ENCODE measurements around the gene PRKD1. TPM values are rescaled to one million over a fixed set of nuclear protein-coding genes. Genes with fewer than 3 reads are reported as not detected.
"Not testable (repeated sequence)": the region's sequence is repeated elsewhere in the genome, so short reads cannot be mapped to it uniquely, and the experiment has no call there.

Gene PRKD1
- total RNA-seq, 2 experiments from 2014 or later: not detected

- ChIA-PET POLR2A (no interaction called here), CTCF (no interaction called here)
Measured at GRCh38 chr14:29749829-29750228, 177.8 kb downstream of the PRKD1 start.

GRCh38 chr14:29749327-29749726 is 178.3 kb downstream of the PRKD1 start:
- CTCF ChIA-PET: no interaction called here
- POLR2A ChIA-PET: no interaction called here

GRCh38 chr14:29745863-29746262 is 181.8 kb downstream of the PRKD1 start:
- ChIA-PET POLR2A (no interaction called here), CTCF (no interaction called here)

GRCh38 chr14:29743531-29743930 is 184.1 kb downstream of the PRKD1 start:
- ChIA-PET CTCF (no interaction called here), POLR2A (no interaction called here)

GRCh38 chr14:29741909-29742401 is 185.7 kb downstream of the PRKD1 start:
- CTCF ChIA-PET: no interaction called here
- POLR2A ChIA-PET: no interaction called here

- CTCF ChIA-PET: no interaction called here
- POLR2A ChIA-PET: no interaction called here
Measured at GRCh38 chr14:29740491-29740890, 187.2 kb downstream of the PRKD1 start.

- CTCF ChIA-PET: no interaction called here
- POLR2A ChIA-PET: no interaction called here
Measured at GRCh38 chr14:29738950-29739349, 188.7 kb downstream of the PRKD1 start.

- CTCF ChIA-PET: no interaction called here
- POLR2A ChIA-PET: no interaction called here
Measured at GRCh38 chr14:29738056-29738455, 189.6 kb downstream of the PRKD1 start.

- ChIA-PET CTCF (no interaction called here), POLR2A (no interaction called here)
Measured at GRCh38 chr14:29735459-29735858, 192.2 kb downstream of the PRKD1 start.

GRCh38 chr14:29734732-29735131 is 192.9 kb downstream of the PRKD1 start:
- ChIA-PET POLR2A (no interaction called here), CTCF (no interaction called here)

- POLR2A ChIA-PET, CTCF ChIA-PET: not testable (repeated sequence)
Measured at GRCh38 chr14:29726560-29727331, 200.9 kb downstream of the PRKD1 start.

GRCh38 chr14:29724991-29725390 is 202.7 kb downstream of the PRKD1 start:
- ChIA-PET POLR2A (no interaction called here), CTCF (no interaction called here)

- CTCF ChIA-PET: no interaction called here
Measured at GRCh38 chr14:29722831-29723230, 204.8 kb downstream of the PRKD1 start.

GRCh38 chr14:29721586-29721985 is 206.1 kb downstream of the PRKD1 start:
- CTCF ChIA-PET: no interaction called here
- POLR2A ChIA-PET: no interaction called here

More at GRCh38 chr14:29722831-29723230, 204.8 kb downstream of the PRKD1 start:
- POLR2A ChIA-PET: no interaction called here

- POLR2A ChIA-PET: no interaction called here
- CTCF ChIA-PET: no interaction called here
Measured at GRCh38 chr14:29717901-29718300, 209.7 kb downstream of the PRKD1 start.

- POLR2A ChIA-PET: no interaction called here
Measured at GRCh38 chr14:29716150-29716549, 211.5 kb downstream of the PRKD1 start.

GRCh38 chr14:29712601-29713000 is 215.0 kb downstream of the PRKD1 start:
- POLR2A ChIA-PET: no interaction called here
- CTCF ChIA-PET: no interaction called here

More at GRCh38 chr14:29716150-29716549, 211.5 kb downstream of the PRKD1 start:
- CTCF ChIA-PET: no interaction called here

- CTCF ChIA-PET: no interaction called here
Measured at GRCh38 chr14:29710015-29710414, 217.6 kb downstream of the PRKD1 start.

GRCh38 chr14:29709490-29709889 is 218.2 kb downstream of the PRKD1 start:
- ChIA-PET POLR2A (no interaction called here), CTCF (no interaction called here)

More at GRCh38 chr14:29710015-29710414, 217.6 kb downstream of the PRKD1 start:
- POLR2A ChIA-PET: interaction anchor here (0.5 kb wide), 1 partner anchor 153 kb away, joined by 3 read pairs; no protein-coding TSS in a partner anchor

GRCh38 chr14:29706700-29707099 is 220.9 kb downstream of the PRKD1 start:
- ChIA-PET CTCF (no interaction called here), POLR2A (no interaction called here)

GRCh38 chr14:29705801-29706200 is 221.8 kb downstream of the PRKD1 start:
- POLR2A ChIA-PET: no interaction called here
- CTCF ChIA-PET: no interaction called here

- CTCF ChIA-PET, POLR2A ChIA-PET: not testable (repeated sequence)
Measured at GRCh38 chr14:29689597-29689996, 238.1 kb downstream of the PRKD1 start.

All from activated CD8-positive, alpha-beta memory T cell treated with anti-CD3 and anti-CD28 coated beads for 36 hours (primary cell).